ENCODE measurements around the gene COBL.

The COBL gene

GRCh38 chr7:51029131-51029530 lies 287.5 kb downstream of the COBL start:
- TF ChIP-seq POLR2AphosphoS5 (IDR thresholded peaks at IDR 0.05; ENCODE audit: low read depth, low read length) = no peak
- TF ChIP-seq FOXP2 (optimal IDR thresholded peaks at IDR 0.05; ENCODE audit: borderline replicate concordance, extremely low read depth, extremely low read length, insufficient read depth) = no peak
- TF ChIP-seq SIN3A (IDR thresholded peaks at IDR 0.05; ENCODE audit: borderline replicate concordance, insufficient read depth, low read length) = no peak
- TF ChIP-seq REST (IDR thresholded peaks at IDR 0.05; ENCODE audit: insufficient read depth in 1 of 2, low read depth in 2 of 2, low read length in 2 of 2) = no peak
- TF ChIP-seq TAF1 (IDR thresholded peaks at IDR 0.05; ENCODE audit: borderline replicate concordance, insufficient read depth, low read length) = no peak

DNA sequence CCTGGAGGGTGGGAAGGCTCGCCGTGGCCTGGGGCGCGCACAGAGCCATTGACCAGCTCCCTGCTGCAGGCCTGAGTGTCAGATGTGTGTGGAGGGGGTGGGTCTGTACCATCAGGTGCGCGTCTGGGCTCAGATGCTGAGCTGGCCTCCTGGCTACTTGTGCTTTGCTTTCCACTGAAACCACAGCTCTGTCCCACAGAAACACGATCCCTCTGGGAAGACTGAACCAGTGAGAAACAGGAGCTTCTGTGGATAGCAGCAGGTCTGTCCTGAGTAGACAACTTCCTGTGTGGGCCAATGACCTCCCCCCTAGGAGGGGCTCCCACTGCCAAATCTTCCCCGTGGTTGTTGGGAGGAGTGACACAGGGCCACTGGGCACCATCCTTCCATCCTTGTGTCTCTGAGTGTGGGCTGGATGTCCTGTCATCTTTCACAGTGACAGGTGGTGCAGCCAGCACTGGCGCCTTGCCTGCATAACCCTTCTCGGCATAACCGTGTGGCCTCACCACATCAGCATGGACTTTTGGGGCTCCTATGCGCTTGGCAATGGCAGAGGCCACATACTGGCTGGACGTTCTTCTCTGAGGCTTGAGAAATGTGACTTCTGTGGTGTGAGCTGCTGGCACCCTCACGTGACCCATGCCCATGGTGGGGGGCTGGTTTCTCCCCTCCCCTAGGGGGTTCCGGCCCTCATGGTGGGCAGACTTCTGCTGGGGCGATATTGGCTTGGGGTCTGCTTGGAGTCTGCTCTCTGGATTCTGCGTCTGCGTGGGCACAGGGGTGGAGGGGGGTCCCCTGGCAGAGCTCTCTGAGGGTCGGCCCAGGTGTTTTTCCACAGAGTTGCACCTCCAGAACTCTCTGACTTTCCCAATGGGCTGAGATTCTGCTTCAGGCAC lies 288.4 kb downstream of the COBL start:
- TF ChIP-seq REST (IDR thresholded peaks at IDR 0.05; ENCODE audit: insufficient read depth in 1 of 2, low read depth in 2 of 2, low read length in 2 of 2) (no peak), TAF1 (IDR thresholded peaks at IDR 0.05; ENCODE audit: borderline replicate concordance, insufficient read depth, low read length) (no peak), POLR2AphosphoS5 (IDR thresholded peaks at IDR 0.05; ENCODE audit: low read depth, low read length) (no peak), SIN3A (IDR thresholded peaks at IDR 0.05; ENCODE audit: borderline replicate concordance, insufficient read depth, low read length) (no peak), FOXP2 (optimal IDR thresholded peaks at IDR 0.05; ENCODE audit: borderline replicate concordance, extremely low read depth, extremely low read length, insufficient read depth) (no peak)

GRCh38 chr7:51027106-51027934 lies 289.3 kb downstream of the COBL start:
- TF ChIP-seq FOXP2 (optimal IDR thresholded peaks at IDR 0.05; ENCODE audit: borderline replicate concordance, extremely low read depth, extremely low read length, insufficient read depth) = no peak
- no peak for TF ChIP-seq TAF1 (IDR thresholded peaks at IDR 0.05; ENCODE audit: borderline replicate concordance, insufficient read depth, low read length)
- TF ChIP-seq POLR2AphosphoS5 (IDR thresholded peaks at IDR 0.05; ENCODE audit: low read depth, low read length) = no peak
- no peak for TF ChIP-seq SIN3A (IDR thresholded peaks at IDR 0.05; ENCODE audit: borderline replicate concordance, insufficient read depth, low read length)
- no peak for TF ChIP-seq REST (IDR thresholded peaks at IDR 0.05; ENCODE audit: insufficient read depth in 1 of 2, low read depth in 2 of 2, low read length in 2 of 2)

GRCh38 chr7:51026341-51026740 lies 290.3 kb downstream of the COBL start:
- no peak for TF ChIP-seq SIN3A (IDR thresholded peaks at IDR 0.05; ENCODE audit: borderline replicate concordance, insufficient read depth, low read length)
- no peak for TF ChIP-seq FOXP2 (optimal IDR thresholded peaks at IDR 0.05; ENCODE audit: borderline replicate concordance, extremely low read depth, extremely low read length, insufficient read depth)
- no peak for TF ChIP-seq POLR2AphosphoS5 (IDR thresholded peaks at IDR 0.05; ENCODE audit: low read depth, low read length)
- no peak for TF ChIP-seq TAF1 (IDR thresholded peaks at IDR 0.05; ENCODE audit: borderline replicate concordance, insufficient read depth, low read length)
- TF ChIP-seq REST (IDR thresholded peaks at IDR 0.05; ENCODE audit: insufficient read depth in 1 of 2, low read depth in 2 of 2, low read length in 2 of 2) = no peak

All from PFSK-1 (cell line).